HEK293 (cell line): ENCODE results near the gene ST7.

Experiments used
- CTCF ChIA-PET: fragments of 350-600 bp; formaldehyde crosslinking; extraction: SDS; loops from one replicate; lab custom pipeline; 2021; ENCODE audit warnings: antibody characterized with exemption; lab: Yijun Ruan, JAX
- POLR2A ChIA-PET: fragments of 300-600 bp; formaldehyde crosslinking; extraction: SDS; loops from one replicate; lab custom pipeline; 2020; ENCODE audit warnings: antibody characterized with exemption, inconsistent platforms; lab: Yijun Ruan, JAX
- H3K27ac ChIP-seq: fragments of 200-500 bp; sonication (Bioruptor generic); 2 replicates; pipeline ENCODE4 v1.5.1; 2014; ENCODE audit warnings: low read depth, low read length, control low read depth, inconsistent platforms; ENCODE audit errors: extremely low read depth
- H3K36me3 ChIP-seq, 2 experiments: fragments of 200-500 bp in 1 of 2; sonication (Bioruptor generic) in 1 of 2; 1 replicate in 1 of 2; 2 replicates in 1 of 2; pipeline ENCODE4 v1.5.1; 2014 to 2017; ENCODE audit warnings: inconsistent platforms in 2 of 2, low read length in 2 of 2; ENCODE audit not compliant: control insufficient read depth in 2 of 2, insufficient read depth in 1 of 2
- H3K4me1 ChIP-seq: fragments of 200-500 bp; sonication (Bioruptor generic); 2 replicates; pipeline ENCODE4 v1.5.1; 2014; ENCODE audit warnings: mild to moderate bottlenecking, low read length, inconsistent platforms; ENCODE audit not compliant: control insufficient read depth, insufficient read depth
- H3K4me3 ChIP-seq: 2 replicates; pipeline ENCODE4 v1.5.1; 2011; ENCODE audit warnings: low read depth, mild to moderate bottlenecking, control low read depth, low read length, moderate library complexity
- H3K9me3 ChIP-seq: fragments of 200-500 bp; sonication (Bioruptor generic); 2 replicates; pipeline ENCODE4 v1.5.1; 2014; ENCODE audit warnings: low read depth, low read length, inconsistent platforms; ENCODE audit not compliant: control insufficient read depth, insufficient read depth
- KLF1 ChIP-seq: fragments of 450-650 bp; formaldehyde crosslinking; IDR thresholded peaks from 2 replicates; pipeline ENCODE4 v1.5.1; 2016; ENCODE audit warnings: missing biosample characterization, missing genetic modification characterization
- PRDM10 ChIP-seq: fragments of 450-650 bp; formaldehyde crosslinking; IDR thresholded peaks from 2 replicates; pipeline ENCODE4 v1.5.1; 2016; ENCODE audit warnings: missing biosample characterization, missing genetic modification characterization
- PRDM2 ChIP-seq: fragments of 450-650 bp; formaldehyde crosslinking; IDR thresholded peaks from 2 replicates; pipeline ENCODE4 v1.5.1; 2016; ENCODE audit warnings: missing biosample characterization, missing genetic modification characterization, borderline replicate concordance
- ZNF184 ChIP-seq: fragments of 450-650 bp; IDR thresholded peaks from 2 replicates; pipeline ENCODE4 v1.5.1; 2018; ENCODE audit warnings: missing biosample characterization, mild to moderate bottlenecking, missing genetic modification characterization
- ZNF23 ChIP-seq: fragments of 450-650 bp; formaldehyde crosslinking; IDR thresholded peaks from 2 replicates; pipeline ENCODE4 v1.5.1; 2016; ENCODE audit warnings: missing biosample characterization, missing genetic modification characterization, borderline replicate concordance
- ZNF350 ChIP-seq: fragments of 450-650 bp; formaldehyde crosslinking; IDR thresholded peaks from 2 replicates; pipeline ENCODE4 v1.5.0; 2017; ENCODE audit warnings: missing biosample characterization, mild to moderate bottlenecking, missing genetic modification characterization
- ZNF514 ChIP-seq: fragments of 450-650 bp; formaldehyde crosslinking; IDR thresholded peaks from 2 replicates; pipeline ENCODE4 v1.5.1; 2016; ENCODE audit warnings: missing biosample characterization, missing genetic modification characterization
- ZNF621 ChIP-seq: fragments of 450-650 bp; formaldehyde crosslinking; IDR thresholded peaks from 2 replicates; pipeline ENCODE4 v1.5.1; 2017; ENCODE audit warnings: missing biosample characterization, missing genetic modification characterization
- ZNF692 ChIP-seq: fragments of 450-650 bp; formaldehyde crosslinking; IDR thresholded peaks from 2 replicates; pipeline ENCODE4 v1.5.1; 2016; ENCODE audit warnings: missing biosample characterization, missing genetic modification characterization
- TF ChIP-seq, protein P1 (sequence below): fragments of 450-650 bp; formaldehyde crosslinking; IDR thresholded peaks from 2 replicates; pipeline ENCODE4 v1.5.1; 2017; ENCODE audit warnings: missing biosample characterization, mild to moderate bottlenecking, missing genetic modification characterization, moderate library complexity
- TF ChIP-seq, protein P2 (sequence below): fragments of 450-650 bp; formaldehyde crosslinking; IDR thresholded peaks from 2 replicates; pipeline ENCODE4 v1.5.1; 2017; ENCODE audit warnings: missing biosample characterization, missing genetic modification characterization
- TF ChIP-seq, protein P3 (sequence below): fragments of 450-650 bp; formaldehyde crosslinking; IDR thresholded peaks from 2 replicates; pipeline ENCODE4 v1.5.1; 2016; ENCODE audit warnings: missing biosample characterization, missing genetic modification characterization
- TF ChIP-seq, protein P4 (sequence below): fragments of 450-650 bp; formaldehyde crosslinking; IDR thresholded peaks from 2 replicates; pipeline ENCODE4; 2016; ENCODE audit warnings: missing biosample characterization, missing genetic modification characterization

Gene ST7

DNA sequence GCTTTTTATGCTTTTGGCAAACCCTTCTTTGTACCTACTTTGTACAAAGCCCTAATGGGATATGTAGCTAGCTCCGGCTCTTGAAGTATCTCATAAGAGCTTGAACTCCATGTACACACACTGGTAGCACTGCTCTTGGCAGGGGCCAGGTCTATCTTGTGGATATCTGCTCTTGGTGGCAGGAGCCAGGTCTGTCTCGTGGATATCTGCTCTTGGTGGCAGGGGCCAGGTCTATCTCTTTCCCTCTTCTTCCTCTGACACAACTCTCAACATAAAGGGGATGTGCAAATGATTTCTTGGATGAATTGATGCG is 277.7 kb downstream of the ST7 start:
- POLR2A ChIA-PET = no interaction called here
- Histone ChIP-seq H3K36me3 (no peaks in the 10 kb centered on the region; a peak in 1 of 3 replicates), H3K4me3 (no peak overlapping the region), H3K4me1 (no peaks in the 10 kb centered on the region), H3K9me3 (no peaks in the 10 kb centered on the region), H3K27ac (no peak overlapping the region)
- CTCF ChIA-PET = interaction anchor here (0.6 kb wide), 1 partner anchor 207 kb away, joined by 3 read pairs; no protein-coding TSS in a partner anchor
- TF ChIP-seq ZNF621 (tag by site-specific recombination) = no peak
- TF ChIP-seq PRDM2 (tag by site-specific recombination) = no peak
- TF ChIP-seq ZNF23 (tag by site-specific recombination) = no peak
- TF ChIP-seq, protein P1, sequence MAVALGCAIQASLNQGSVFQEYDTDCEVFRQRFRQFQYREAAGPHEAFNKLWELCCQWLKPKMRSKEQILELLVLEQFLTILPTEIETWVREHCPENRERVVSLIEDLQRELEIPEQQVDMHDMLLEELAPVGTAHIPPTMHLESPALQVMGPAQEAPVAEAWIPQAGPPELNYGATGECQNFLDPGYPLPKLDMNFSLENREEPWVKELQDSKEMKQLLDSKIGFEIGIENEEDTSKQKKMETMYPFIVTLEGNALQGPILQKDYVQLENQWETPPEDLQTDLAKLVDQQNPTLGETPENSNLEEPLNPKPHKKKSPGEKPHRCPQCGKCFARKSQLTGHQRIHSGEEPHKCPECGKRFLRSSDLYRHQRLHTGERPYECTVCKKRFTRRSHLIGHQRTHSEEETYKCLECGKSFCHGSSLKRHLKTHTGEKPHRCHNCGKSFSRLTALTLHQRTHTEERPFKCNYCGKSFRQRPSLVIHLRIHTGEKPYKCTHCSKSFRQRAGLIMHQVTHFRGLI = no peak

GRCh38 chr7:117237646-117238045 is 284.3 kb downstream of the ST7 start:
- TF ChIP-seq ZNF514 (tag by site-specific recombination) (no peak), ZNF350 (tag by site-specific recombination) (no peak), KLF1 (tag by site-specific recombination) (no peak), ZNF184 (tag by site-specific recombination) (no peak), ZNF621 (tag by site-specific recombination) (no peak)
- TF ChIP-seq, protein P2, sequence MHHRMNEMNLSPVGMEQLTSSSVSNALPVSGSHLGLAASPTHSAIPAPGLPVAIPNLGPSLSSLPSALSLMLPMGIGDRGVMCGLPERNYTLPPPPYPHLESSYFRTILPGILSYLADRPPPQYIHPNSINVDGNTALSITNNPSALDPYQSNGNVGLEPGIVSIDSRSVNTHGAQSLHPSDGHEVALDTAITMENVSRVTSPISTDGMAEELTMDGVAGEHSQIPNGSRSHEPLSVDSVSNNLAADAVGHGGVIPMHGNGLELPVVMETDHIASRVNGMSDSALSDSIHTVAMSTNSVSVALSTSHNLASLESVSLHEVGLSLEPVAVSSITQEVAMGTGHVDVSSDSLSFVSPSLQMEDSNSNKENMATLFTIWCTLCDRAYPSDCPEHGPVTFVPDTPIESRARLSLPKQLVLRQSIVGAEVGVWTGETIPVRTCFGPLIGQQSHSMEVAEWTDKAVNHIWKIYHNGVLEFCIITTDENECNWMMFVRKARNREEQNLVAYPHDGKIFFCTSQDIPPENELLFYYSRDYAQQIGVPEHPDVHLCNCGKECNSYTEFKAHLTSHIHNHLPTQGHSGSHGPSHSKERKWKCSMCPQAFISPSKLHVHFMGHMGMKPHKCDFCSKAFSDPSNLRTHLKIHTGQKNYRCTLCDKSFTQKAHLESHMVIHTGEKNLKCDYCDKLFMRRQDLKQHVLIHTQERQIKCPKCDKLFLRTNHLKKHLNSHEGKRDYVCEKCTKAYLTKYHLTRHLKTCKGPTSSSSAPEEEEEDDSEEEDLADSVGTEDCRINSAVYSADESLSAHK (tag by site-specific recombination) = no peak
- TF ChIP-seq, protein P3, sequence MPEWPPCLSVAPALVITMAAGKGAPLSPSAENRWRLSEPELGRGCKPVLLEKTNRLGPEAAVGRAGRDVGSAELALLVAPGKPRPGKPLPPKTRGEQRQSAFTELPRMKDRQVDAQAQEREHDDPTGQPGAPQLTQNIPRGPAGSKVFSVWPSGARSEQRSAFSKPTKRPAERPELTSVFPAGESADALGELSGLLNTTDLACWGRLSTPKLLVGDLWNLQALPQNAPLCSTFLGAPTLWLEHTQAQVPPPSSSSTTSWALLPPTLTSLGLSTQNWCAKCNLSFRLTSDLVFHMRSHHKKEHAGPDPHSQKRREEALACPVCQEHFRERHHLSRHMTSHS (tag by site-specific recombination) = no peak
- TF ChIP-seq, all 188 proteins: peak for 0
- no peaks in the 10 kb centered on the region for H3K4me1 ChIP-seq
- H3K27ac ChIP-seq = no peak overlapping the region
- ChIA-PET CTCF (interaction anchor here (0.6 kb wide), 1 partner anchor 1972 kb away, joined by 3 read pairs; no protein-coding TSS in a partner anchor), POLR2A (no interaction called here)
- no peaks in the 10 kb centered on the region for H3K36me3 ChIP-seq
- H3K9me3 ChIP-seq = no peaks in the 10 kb centered on the region
- H3K4me3 ChIP-seq = no peak overlapping the region

DNA sequence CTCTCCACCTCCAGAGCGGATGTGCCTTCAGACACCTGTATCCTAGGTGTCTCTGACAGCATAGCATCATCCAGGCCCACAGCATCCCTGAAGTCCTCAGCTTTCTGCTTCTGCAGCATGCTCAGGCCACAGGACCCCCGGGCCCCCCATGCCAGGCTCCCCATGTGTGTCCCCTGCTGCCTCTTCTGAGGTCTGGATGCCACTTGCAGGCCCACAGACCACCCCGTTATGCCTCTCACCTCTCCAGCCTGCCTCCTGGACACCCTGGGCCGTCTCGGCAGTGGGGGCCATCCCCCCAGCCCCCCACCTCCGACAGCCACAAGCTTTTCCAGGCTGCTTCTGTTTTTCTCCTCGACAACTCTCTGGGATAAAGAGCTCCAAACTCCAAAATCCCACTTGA is 285.2 kb downstream of the ST7 start:
- ChIA-PET CTCF (interaction anchor here (1.1 kb wide), 1 partner anchor 26 kb away, joined by 4 read pairs; no protein-coding TSS in a partner anchor), POLR2A (no interaction called here)
- Histone ChIP-seq H3K36me3 (no peaks in the 10 kb centered on the region), H3K4me1 (no peaks in the 10 kb centered on the region), H3K27ac (no peak overlapping the region), H3K9me3 (no peaks in the 10 kb centered on the region), H3K4me3 (no peak overlapping the region)
- TF ChIP-seq, protein P4, sequence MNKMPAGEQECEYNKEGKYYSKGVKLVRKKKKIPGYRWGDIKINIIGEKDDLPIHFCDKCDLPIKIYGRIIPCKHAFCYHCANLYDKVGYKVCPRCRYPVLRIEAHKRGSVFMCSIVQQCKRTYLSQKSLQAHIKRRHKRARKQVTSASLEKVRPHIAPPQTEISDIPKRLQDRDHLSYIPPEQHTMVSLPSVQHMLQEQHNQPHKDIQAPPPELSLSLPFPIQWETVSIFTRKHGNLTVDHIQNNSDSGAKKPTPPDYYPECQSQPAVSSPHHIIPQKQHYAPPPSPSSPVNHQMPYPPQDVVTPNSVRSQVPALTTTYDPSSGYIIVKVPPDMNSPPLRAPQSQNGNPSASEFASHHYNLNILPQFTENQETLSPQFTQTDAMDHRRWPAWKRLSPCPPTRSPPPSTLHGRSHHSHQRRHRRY = no peak
- TF ChIP-seq ZNF692 (tag by site-specific recombination) = no peak
- no peak for TF ChIP-seq PRDM10 (tag by site-specific recombination)
